ENCODE results near the gene IDUA.
"Not testable (repeated sequence)": the region's sequence is repeated elsewhere in the genome, so short reads cannot be mapped to it uniquely, and the experiment has no call there.

Gene IDUA

DNA sequence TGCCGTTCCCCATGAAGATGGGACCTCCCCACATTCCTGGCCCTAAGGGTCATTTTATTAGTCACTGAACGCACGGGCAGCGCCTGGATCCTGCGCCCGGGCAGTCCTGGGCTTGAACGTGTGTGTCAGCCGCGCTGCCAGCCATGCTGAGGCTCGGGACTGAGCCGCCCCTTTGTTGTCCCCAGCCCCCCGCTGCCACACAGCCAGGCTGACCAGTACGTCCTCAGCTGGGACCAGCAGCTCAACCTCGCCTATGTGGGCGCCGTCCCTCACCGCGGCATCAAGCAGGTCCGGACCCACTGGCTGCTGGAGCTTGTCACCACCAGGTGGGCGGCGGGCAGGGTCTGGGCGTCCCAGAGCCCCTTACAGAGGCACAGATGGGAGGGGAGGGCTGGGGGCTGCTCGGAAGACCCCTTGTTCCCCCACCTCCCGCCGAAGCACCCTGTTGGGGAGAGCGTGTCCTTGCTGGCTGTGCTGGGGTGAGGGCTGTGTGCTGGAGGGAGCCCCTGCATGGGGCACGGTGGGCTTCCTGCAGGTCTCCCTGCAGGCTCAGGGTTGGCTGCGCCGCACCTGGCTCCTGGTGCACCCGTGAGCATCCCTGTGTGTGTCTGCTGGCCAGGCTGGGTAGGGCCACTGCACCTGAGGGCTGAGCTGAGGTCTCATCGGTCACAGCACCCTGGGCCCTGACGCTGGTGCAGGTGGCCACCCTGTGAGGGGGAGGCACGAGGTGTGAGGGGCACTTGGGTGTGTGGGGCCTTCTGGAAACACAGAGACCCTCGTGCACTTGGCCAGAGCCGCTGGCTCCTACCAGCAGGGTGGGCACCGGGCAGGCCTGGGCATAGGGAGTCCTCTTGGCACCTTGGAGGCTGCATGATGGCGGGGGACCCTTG is 1.0 kb downstream of the IDUA start:
- DNase-seq (ENCODE audit: low spot score), result no peak

GRCh38 chr4:988726-989721 is 2.2 kb downstream of the IDUA start:
- no peak for DNase-seq (ENCODE audit: low spot score)

DNA sequence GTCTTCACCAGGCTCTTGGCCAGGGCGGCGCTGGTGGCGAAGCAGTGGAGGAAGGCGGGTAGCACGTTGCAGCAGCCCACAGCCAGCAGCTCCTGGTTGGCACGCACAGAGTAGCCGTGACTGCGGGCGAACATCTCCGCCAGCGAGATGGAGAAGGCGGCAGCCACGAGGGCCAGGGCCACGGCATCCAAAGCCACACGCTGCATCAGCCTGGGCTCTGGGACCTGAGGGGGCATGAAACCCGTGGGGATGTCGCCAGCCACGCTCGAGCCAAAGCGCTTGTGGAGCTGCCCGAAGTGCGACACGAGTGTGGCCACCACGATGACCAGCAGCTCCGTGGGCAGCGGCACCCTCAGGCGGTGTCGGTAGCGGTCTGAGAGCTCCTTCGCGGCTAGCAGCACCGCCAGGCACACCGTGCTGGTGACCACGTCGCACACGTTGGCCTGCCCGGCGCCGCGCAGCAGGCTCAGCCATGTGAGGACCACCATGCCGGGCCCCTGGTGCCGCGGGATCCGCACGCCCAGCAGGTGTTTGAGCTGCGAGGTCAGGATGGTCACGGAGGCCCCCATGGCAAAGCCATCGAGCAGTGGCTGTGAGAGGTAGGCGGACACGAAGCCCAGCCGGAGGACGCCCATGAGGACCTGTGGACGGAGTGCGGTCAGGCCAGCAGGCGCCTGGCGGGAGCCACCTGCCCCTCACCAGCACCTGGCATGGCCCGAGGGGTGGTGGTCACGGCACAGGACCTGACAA is 3.1 kb downstream of the IDUA start:
- no peak for DNase-seq (ENCODE audit: low spot score)

GRCh38 chr4:990746-991367 is 4.0 kb downstream of the IDUA start:
- DNase-seq (ENCODE audit: low spot score), result no peak

GRCh38 chr4:991451-992296 is 4.8 kb downstream of the IDUA start:
- DNase-seq (ENCODE audit: low spot score), result no peak

- peak; percentile 95 for DNase-seq (ENCODE audit: low spot score)
These were observed 5.7 kb downstream of the IDUA start for GRCh38 chr4:992297-993110.

DNA sequence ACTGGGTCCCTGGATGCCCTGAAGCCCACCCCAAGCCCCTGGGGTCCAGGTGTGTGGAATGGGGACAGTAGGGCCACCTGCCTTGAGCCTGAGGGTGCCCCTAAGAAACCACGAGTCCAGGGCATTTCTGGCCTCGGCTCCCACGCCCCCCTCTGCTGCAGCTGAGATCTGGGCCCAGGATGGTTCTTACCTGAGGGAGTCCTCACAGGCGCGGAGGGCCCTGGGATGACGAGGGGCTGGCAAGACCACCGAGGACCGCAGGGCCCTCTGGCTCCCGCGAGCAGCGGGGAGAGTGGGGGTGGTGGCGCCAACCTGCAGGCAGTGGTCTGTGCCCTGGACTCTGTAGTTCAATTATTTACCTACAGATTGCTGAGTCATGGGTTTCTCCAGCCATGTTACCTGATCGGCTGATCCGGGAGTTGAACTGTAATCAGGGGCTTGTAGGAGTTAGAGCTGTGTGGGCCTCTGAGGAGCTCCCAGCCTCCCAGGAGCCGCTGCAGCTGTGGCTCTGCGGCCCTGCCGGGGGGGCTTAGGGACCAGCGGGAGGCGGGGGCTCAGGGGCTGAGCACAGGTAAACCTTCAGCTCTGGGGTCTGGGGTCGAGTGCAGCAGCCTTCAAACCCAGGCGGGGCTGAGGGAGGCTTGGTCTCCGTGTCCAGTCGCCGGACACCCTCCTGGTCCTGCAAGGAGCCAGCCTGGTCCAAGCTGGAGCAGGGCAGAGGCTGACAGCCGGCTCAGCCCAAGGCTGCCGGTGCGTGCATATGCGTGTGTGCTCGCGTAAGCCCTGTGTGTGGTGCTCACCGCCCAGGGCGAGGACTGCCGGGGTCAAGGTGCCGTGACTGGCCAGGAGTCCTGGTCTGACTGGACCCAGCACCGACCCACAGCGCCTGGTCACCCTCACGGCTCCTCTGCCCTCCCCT is 6.5 kb downstream of the IDUA start, which contains the start of gene SLC26A1:
Gene SLC26A1 (minus strand): TSS at position 294 of the 919 bp plus-strand sequence. CDS start 1,701 bp downstream, outside the sequence.
- DNase-seq (ENCODE audit: low spot score), result peak; percentile 88

- no peak for DNase-seq (ENCODE audit: low spot score)
These were observed 8.6 kb downstream of the IDUA start for GRCh38 chr4:995311-996026.

- DNase-seq (ENCODE audit: low spot score), result no peak
These were observed 9.5 kb downstream of the IDUA start for GRCh38 chr4:996030-996996.

GRCh38 chr4:996997-997374 is 10.1 kb downstream of the IDUA start:
- DNase-seq (ENCODE audit: low spot score), result no peak

- DNase-seq (ENCODE audit: low spot score), result no peak
These were observed 10.7 kb downstream of the IDUA start for GRCh38 chr4:997375-998071.

- no peak for DNase-seq (ENCODE audit: low spot score)
These were observed 11.3 kb downstream of the IDUA start for GRCh38 chr4:998096-998691.

GRCh38 chr4:999240-999863 is 12.5 kb downstream of the IDUA start:
- DNase-seq (ENCODE audit: low spot score), result not testable (repeated sequence)

GRCh38 chr4:999882-1000425 is 13.1 kb downstream of the IDUA start:
- no peak for DNase-seq (ENCODE audit: low spot score)
